ENCODE measurements around the gene PRKCA.

Gene PRKCA

DNA sequence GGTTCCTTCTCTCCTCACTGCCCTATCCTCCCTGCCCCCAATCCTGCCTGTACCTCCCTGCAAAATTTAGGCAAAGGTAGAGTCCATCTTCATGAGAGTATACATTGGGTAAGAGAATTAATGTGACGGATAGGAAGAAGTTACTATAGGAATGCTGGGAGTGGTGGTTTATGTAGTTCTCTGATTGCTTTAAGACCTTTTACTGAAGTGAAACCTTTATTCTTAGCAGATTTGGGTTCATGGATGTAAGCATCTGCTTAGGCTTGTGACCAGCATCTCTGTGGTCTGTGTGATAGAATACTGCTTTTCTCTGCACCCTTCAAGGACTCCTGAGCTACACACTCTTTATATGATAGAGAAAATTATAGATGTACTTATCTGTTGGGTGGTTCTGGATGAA, 127.3 kb downstream of the PRKCA start:
- TF ChIP-seq, protein P1, sequence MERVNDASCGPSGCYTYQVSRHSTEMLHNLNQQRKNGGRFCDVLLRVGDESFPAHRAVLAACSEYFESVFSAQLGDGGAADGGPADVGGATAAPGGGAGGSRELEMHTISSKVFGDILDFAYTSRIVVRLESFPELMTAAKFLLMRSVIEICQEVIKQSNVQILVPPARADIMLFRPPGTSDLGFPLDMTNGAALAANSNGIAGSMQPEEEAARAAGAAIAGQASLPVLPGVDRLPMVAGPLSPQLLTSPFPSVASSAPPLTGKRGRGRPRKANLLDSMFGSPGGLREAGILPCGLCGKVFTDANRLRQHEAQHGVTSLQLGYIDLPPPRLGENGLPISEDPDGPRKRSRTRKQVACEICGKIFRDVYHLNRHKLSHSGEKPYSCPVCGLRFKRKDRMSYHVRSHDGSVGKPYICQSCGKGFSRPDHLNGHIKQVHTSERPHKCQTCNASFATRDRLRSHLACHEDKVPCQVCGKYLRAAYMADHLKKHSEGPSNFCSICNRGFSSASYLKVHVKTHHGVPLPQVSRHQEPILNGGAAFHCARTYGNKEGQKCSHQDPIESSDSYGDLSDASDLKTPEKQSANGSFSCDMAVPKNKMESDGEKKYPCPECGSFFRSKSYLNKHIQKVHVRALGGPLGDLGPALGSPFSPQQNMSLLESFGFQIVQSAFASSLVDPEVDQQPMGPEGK (CRISPR knock-in tag; IDR thresholded peaks at IDR 0.05; ENCODE audit: borderline replicate concordance) = no peak
- TF ChIP-seq ZNF8 (CRISPR knock-in tag; IDR thresholded peaks at IDR 0.05) = no peak
- no peak for ATAC-seq

DNA sequence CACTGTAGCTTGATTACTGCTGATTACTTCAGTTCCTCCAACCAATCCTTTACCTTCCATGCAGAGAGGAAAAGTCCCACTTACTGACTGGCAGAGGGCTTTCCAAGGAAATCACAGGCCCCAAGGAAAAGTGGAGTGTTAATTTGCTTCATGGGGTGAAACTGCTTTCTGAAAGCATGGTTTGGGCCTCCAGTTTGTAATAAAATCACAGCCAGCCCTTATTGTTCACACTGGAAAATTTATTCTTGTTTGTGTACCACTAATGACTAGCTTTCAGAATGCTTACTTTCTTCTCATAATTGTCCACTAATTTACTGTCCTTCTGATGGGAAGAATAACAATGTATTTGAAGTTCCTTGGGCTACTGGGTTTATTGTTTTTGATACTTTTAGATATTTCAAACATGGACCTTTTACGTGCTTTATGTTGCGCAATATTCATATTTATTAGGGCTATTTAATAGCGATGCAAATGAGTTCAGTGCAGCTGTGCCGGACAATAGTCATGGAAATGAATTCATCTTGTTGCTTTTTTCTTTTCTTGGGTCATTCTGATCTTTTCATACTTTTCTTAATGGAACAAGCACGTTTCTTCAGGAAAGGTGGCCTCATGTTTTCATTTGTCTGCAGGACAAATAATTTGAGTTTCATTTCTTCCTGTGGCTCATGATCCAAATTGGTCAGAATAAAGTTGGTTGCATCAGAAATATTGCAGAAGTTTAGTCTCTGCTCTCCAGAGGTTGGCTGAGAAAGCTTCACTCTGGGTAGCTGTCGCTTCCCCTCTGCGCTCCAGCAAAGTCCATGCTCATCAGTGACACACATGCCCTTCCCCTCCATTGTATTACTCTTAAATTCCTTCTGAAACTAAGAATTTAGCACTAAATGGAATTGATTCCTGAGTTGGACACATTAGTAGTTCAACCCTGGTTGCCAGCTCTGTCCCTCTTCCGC, 128.7 kb downstream of the PRKCA start:
- peak; percentile 56 for ATAC-seq
- TF ChIP-seq SNAI2 (CRISPR knock-in tag; IDR thresholded peaks at IDR 0.05) (no peak), TCF4 (CRISPR knock-in tag; IDR thresholded peaks at IDR 0.05; ENCODE audit: borderline replicate concordance) (no peak), ZFP3 (CRISPR knock-in tag; IDR thresholded peaks at IDR 0.05) (no peak), TSHZ2 (CRISPR knock-in tag; IDR thresholded peaks at IDR 0.05) (no peak), ARNTL (CRISPR knock-in tag; IDR thresholded peaks at IDR 0.05; ENCODE audit: borderline replicate concordance, low read depth) (no peak), ZNF70 (CRISPR knock-in tag; IDR thresholded peaks at IDR 0.05) (no peak), CSDC2 (CRISPR knock-in tag; IDR thresholded peaks at IDR 0.05) (no peak), ZC3H10 (CRISPR knock-in tag; IDR thresholded peaks at IDR 0.05) (no peak)
- TF ChIP-seq, protein P2, sequence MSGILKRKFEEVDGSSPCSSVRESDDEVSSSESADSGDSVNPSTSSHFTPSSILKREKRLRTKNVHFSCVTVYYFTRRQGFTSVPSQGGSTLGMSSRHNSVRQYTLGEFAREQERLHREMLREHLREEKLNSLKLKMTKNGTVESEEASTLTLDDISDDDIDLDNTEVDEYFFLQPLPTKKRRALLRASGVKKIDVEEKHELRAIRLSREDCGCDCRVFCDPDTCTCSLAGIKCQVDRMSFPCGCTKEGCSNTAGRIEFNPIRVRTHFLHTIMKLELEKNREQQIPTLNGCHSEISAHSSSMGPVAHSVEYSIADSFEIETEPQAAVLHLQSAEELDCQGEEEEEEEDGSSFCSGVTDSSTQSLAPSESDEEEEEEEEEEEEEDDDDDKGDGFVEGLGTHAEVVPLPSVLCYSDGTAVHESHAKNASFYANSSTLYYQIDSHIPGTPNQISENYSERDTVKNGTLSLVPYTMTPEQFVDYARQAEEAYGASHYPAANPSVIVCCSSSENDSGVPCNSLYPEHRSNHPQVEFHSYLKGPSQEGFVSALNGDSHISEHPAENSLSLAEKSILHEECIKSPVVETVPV (CRISPR knock-in tag; IDR thresholded peaks at IDR 0.05) = no peak

DNA sequence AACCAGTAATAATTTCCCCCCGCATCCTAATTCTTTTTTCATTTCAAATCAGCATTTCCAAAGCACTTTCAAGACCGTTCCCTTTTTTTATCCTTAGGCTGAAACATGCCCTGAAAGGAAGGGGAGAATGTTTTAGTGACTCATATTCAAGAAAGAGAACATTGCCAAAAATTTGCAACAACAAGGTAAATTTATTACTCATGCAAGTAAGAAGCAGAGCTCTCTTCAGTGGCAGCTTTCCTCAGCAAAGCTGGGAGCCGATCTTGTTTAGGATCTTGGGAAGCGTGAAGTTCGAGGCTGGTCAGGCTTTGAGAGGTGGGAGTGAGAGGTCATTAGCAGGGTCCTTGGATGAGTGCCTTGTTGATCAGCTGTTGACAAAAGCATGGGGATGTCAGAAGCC, 129.5 kb downstream of the PRKCA start:
- ATAC-seq = peak; percentile 84
- TF ChIP-seq ARNTL (CRISPR knock-in tag; IDR thresholded peaks at IDR 0.05; ENCODE audit: borderline replicate concordance, low read depth) = no peak
- TF ChIP-seq, protein P1 (CRISPR knock-in tag; IDR thresholded peaks at IDR 0.05; ENCODE audit: borderline replicate concordance) = no peak
- no peak for TF ChIP-seq ZNF8 (CRISPR knock-in tag; IDR thresholded peaks at IDR 0.05)
- no peak for TF ChIP-seq GLIS3 (CRISPR knock-in tag; IDR thresholded peaks at IDR 0.05)
- TF ChIP-seq ISL1 (CRISPR knock-in tag; IDR thresholded peaks at IDR 0.05) = peak; percentile 61
- TF ChIP-seq BACH2 (CRISPR knock-in tag; IDR thresholded peaks at IDR 0.05; ENCODE audit: borderline replicate concordance) = no peak
- TF ChIP-seq, protein P3, sequence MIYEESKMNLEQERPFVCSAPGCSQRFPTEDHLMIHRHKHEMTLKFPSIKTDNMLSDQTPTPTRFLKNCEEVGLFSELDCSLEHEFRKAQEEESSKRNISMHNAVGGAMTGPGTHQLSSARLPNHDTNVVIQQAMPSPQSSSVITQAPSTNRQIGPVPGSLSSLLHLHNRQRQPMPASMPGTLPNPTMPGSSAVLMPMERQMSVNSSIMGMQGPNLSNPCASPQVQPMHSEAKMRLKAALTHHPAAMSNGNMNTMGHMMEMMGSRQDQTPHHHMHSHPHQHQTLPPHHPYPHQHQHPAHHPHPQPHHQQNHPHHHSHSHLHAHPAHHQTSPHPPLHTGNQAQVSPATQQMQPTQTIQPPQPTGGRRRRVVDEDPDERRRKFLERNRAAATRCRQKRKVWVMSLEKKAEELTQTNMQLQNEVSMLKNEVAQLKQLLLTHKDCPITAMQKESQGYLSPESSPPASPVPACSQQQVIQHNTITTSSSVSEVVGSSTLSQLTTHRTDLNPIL (CRISPR knock-in tag; IDR thresholded peaks at IDR 0.05; ENCODE audit: low read depth) = no peak; the same call in 1 of the 2 replicates
- no peak for TF ChIP-seq RARB (CRISPR knock-in tag; IDR thresholded peaks at IDR 0.05)
- TF ChIP-seq TSHZ2 (CRISPR knock-in tag; IDR thresholded peaks at IDR 0.05) = no peak
